CD14-positive monocyte (primary cell): ENCODE measurements around the gene PIM3. TPM values are rescaled to one million over a fixed set of nuclear protein-coding genes. Genes with fewer than 3 reads are reported as not detected.
A peak's percentile ranks its signal among the peaks of the same experiment; 100 is the strongest.

Source experiments
- DNase-seq, 3 donors: peaks; one replicate each; pipeline ENCODE4 v3.0.0-alpha.2; 2011 to 2022
- H2AFZ ChIP-seq: 2 replicates; pipeline ENCODE4 v1.6.0; 2012; ENCODE audit warnings: mild to moderate bottlenecking, low read depth, low read length, inconsistent platforms; ENCODE audit not compliant: insufficient read depth, poor library complexity, severe bottlenecking
- H3K27ac ChIP-seq, 2 donors: 1 replicate in 1 of 2; 2 replicates in 1 of 2; pipeline ENCODE4 v1.5.1; 2012 to 2013; ENCODE audit warnings: low read length in 2 of 2, control low read depth in 1 of 2, inconsistent platforms in 1 of 2, low read depth in 1 of 2, mild to moderate bottlenecking in 1 of 2
- H3K27me3 ChIP-seq, 2 donors: one replicate each; pipeline versions ENCODE4 v1.6.0 to v1.6.1; 2011 to 2013; ENCODE audit warnings: low read length in 2 of 2; ENCODE audit not compliant: control insufficient read depth in 2 of 2, insufficient read depth in 2 of 2
- H3K36me3 ChIP-seq, 2 donors: replicated peaks in 1 of 2; 1 replicate in 1 of 2; 2 replicates in 1 of 2; pipeline versions ENCODE4 v1.5.1 to v1.6.1; 2012 to 2013; ENCODE audit warnings: low read length in 2 of 2, control low read depth in 1 of 2, inconsistent platforms in 1 of 2, mild to moderate bottlenecking in 1 of 2; ENCODE audit not compliant: insufficient read depth in 2 of 2, control insufficient read depth in 1 of 2
- H3K4me1 ChIP-seq, 2 donors: 1 replicate in 1 of 2; 2 replicates in 1 of 2; pipeline versions ENCODE4 v1.5.1 to v1.6.1; 2012 to 2013; ENCODE audit warnings: low read length in 2 of 2, control low read depth in 1 of 2, inconsistent platforms in 1 of 2, mild to moderate bottlenecking in 1 of 2, moderate library complexity in 1 of 2; ENCODE audit not compliant: insufficient read depth in 2 of 2, control insufficient read depth in 1 of 2
- H3K4me2 ChIP-seq: replicated peaks from 2 replicates; pipeline ENCODE3; 2012; ENCODE audit warnings: low read length, moderate library complexity, mild to moderate bottlenecking; ENCODE audit not compliant: poor library complexity, severe bottlenecking; ENCODE audit errors: extremely low read depth
- H3K4me3 ChIP-seq, 3 experiments: fragments of 200-600 bp in 1 of 3; sonication (generic) in 1 of 3; replicated peaks in 1 of 3; 1 replicate in 2 of 3; 2 replicates in 1 of 3; pipeline ENCODE4 v1.5.1; 2011 to 2013; ENCODE audit warnings: low read length in 3 of 3, mild to moderate bottlenecking in 3 of 3, control low read depth in 2 of 3, low read depth in 2 of 3, inconsistent platforms in 1 of 3, moderate library complexity in 1 of 3
- H3K79me2 ChIP-seq: 2 replicates; pipeline ENCODE4 v1.6.0; 2012; ENCODE audit warnings: mild to moderate bottlenecking, control low read depth, inconsistent platforms, low read length, moderate library complexity; ENCODE audit not compliant: insufficient read depth
- H3K9ac ChIP-seq: 2 replicates; pipeline ENCODE4 v1.6.0; 2017; ENCODE audit warnings: low read length, mild to moderate bottlenecking; ENCODE audit not compliant: insufficient read depth, poor library complexity, severe bottlenecking
- H3K9me3 ChIP-seq, 2 donors: replicated peaks in 1 of 2; 1 replicate in 1 of 2; 2 replicates in 1 of 2; pipeline versions ENCODE4 v1.5.1 to v1.6.1; 2012 to 2013; ENCODE audit warnings: low read length in 2 of 2, control low read depth in 1 of 2; ENCODE audit not compliant: control insufficient read depth in 1 of 2, insufficient read depth in 1 of 2
- H4K20me1 ChIP-seq: 2 replicates; pipeline ENCODE4 v1.6.0; 2012; ENCODE audit warnings: mild to moderate bottlenecking, low read length, control low read depth, moderate library complexity; ENCODE audit not compliant: insufficient read depth
- H3K27ac Mint-ChIP-seq, 7 donors: one replicate each; pipeline ENCODE4 v1.8.0; 2020; ENCODE audit warnings: mild to moderate bottlenecking in 7 of 7, mixed read lengths in 7 of 7, moderate library complexity in 6 of 7, inconsistent platforms in 2 of 7
- H3K27me3 Mint-ChIP-seq, 3 donors: one replicate each; pipeline ENCODE4 v1.8.0; 2021 to 2022; ENCODE audit warnings: low read depth in 3 of 3, mild to moderate bottlenecking in 3 of 3, mixed read lengths in 3 of 3, moderate library complexity in 3 of 3, inconsistent platforms in 1 of 3
- H3K36me3 Mint-ChIP-seq, 2 donors: one replicate each; pipeline ENCODE4 v1.8.0; 2020; ENCODE audit warnings: mixed read lengths in 2 of 2, inconsistent platforms in 1 of 2, mild to moderate bottlenecking in 1 of 2
- H3K4me1 Mint-ChIP-seq: one replicate; pipeline ENCODE4 v1.8.0; 2020; ENCODE audit warnings: mild to moderate bottlenecking, mixed read lengths
- H3K4me3 Mint-ChIP-seq, 2 donors: one replicate each; pipeline ENCODE4 v1.8.0; 2020; ENCODE audit warnings: mild to moderate bottlenecking in 2 of 2, mixed read lengths in 2 of 2, moderate library complexity in 1 of 2
- H3K9me3 Mint-ChIP-seq, 7 donors: one replicate each; pipeline ENCODE4 v1.8.0; 2020 to 2022; ENCODE audit warnings: mixed read lengths in 7 of 7, mild to moderate bottlenecking in 6 of 7, moderate library complexity in 6 of 7, inconsistent platforms in 2 of 7
- WGBS: methylation state at CpG from one replicate; pipeline ENCODE4 v1.1.5; 2013; ENCODE audit warnings: missing lambda C conversion rate; ENCODE audit not compliant: insufficient coverage; 5-methylcytosine and 5-hydroxymethylcytosine counted together
- intact Hi-C, 2 donors: fragments of 100-400 bp; cut with micrococcal nuclease; formaldehyde crosslinking; loops; one replicate each; pipeline versions ENCODE4 v1.15.0 to v1.15.1; 2023
- polyA plus RNA-seq, 3 donors: library from polyadenylated mRNA; depleted of rRNA in 1 of 3; unstranded in 2 of 3; stranded (reverse) in 1 of 3; fragments of 300-500 nt in 2 of 3; fragments of >200 nt in 1 of 3; fragmentation: Illumina TruSeq in 2 of 3; gene quantifications; 1 replicate in 2 of 3; 2 replicates in 1 of 3; pipeline ENCODE4 v1.2.3, GENCODE V29; 2012 to 2021
- TF ChIP-seq, protein P1 (sequence below): fragments of 200-600 bp; IDR thresholded peaks from one replicate; pipeline ENCODE4 v1.8.0; 2022; ENCODE audit warnings: antibody characterized with exemption, mild to moderate bottlenecking

The PIM3 gene
- polyA plus RNA-seq, 3 donors = 38.8 to 135 (median 40.4) TPM

DNA sequence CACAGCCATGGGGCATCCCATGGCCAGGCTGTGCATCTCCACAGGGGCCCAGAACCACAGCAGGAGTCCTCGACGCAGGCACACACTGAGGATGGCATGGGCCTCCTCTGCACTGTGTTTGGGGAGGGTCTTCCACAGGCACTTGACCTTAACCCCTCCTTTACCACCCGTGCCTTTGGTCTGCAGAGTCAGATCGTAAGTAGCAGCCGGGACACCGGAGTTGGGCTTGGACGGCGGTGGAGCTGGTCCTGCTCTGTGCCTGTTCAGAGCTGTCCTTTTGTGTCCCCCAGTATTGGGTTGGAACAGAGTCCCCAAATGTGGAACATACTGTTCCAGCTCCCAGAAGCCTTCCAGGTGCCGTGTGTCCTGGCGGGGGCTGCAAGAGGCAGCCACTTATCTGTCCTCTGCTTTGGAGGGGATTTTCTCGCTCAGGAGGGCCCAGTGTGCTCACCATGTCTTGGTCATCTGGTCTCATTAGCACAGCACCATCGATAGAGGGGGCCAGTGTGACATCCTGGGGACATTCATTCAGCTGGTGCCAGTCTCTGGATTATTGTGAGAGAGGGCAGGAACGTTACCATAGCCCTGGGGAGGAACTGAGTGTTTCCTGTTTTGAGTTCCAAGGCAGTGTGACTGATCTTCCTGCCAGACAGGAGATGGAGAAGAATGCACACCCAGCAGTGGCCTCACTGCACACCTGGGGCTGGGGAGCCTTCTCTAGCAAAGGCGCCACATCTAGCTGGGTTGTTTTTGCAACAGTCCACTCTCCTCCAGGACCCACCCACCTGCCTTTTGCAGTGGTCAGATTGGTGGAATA, 29.8 kb upstream of the PIM3 start:
- Histone ChIP-seq H4K20me1 (peaks cover 5% of the 10 kb centered on the region), H3K27ac (peak overlapping the region; percentile 45 to 62), H3K4me1 (peaks cover 47 to 59% of the 10 kb centered on the region in 2 donors), H3K79me2 (peaks cover 6% of the 10 kb centered on the region), H3K4me3 (peak overlapping the region in 1 of 3 experiments; percentile 18), H3K9ac (no peak overlapping the region), H2AFZ (no peak overlapping the region), H3K36me3 (no peaks in the 10 kb centered on the region), H3K27me3 (peaks cover 0 to 3% of the 10 kb centered on the region in 2 donors), H3K9me3 (no peaks in the 10 kb centered on the region), H3K4me2 (peak overlapping the region; percentile 43)
- DNase-seq = peak; percentile 91 to 96 (median 95)
- Mint-ChIP-seq H3K4me3 (peak overlapping the region; percentile 35 to 49), H3K9me3 (no peaks in the 10 kb centered on the region), H3K27me3 (peaks cover 1 to 10% (median 2%) of the 10 kb centered on the region in 3 donors), H3K36me3 (peaks cover 8 to 16% of the 10 kb centered on the region in 2 donors), H3K27ac (peak overlapping the region; percentile 79 to 91 (median 89)), H3K4me1 (peaks cover 37% of the 10 kb centered on the region)
- WGBS = 26% methylated on average over 11 of the region's 14 CpGs
- intact Hi-C loops = loop anchor here (2.0 to 10.0 kb wide), 3 partner anchors 62 to 604 kb away; partner anchors contain the start of gene TYMP (in 1 of the 2)
- TF ChIP-seq, protein P1, sequence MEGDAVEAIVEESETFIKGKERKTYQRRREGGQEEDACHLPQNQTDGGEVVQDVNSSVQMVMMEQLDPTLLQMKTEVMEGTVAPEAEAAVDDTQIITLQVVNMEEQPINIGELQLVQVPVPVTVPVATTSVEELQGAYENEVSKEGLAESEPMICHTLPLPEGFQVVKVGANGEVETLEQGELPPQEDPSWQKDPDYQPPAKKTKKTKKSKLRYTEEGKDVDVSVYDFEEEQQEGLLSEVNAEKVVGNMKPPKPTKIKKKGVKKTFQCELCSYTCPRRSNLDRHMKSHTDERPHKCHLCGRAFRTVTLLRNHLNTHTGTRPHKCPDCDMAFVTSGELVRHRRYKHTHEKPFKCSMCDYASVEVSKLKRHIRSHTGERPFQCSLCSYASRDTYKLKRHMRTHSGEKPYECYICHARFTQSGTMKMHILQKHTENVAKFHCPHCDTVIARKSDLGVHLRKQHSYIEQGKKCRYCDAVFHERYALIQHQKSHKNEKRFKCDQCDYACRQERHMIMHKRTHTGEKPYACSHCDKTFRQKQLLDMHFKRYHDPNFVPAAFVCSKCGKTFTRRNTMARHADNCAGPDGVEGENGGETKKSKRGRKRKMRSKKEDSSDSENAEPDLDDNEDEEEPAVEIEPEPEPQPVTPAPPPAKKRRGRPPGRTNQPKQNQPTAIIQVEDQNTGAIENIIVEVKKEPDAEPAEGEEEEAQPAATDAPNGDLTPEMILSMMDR = peak; percentile 89

DNA sequence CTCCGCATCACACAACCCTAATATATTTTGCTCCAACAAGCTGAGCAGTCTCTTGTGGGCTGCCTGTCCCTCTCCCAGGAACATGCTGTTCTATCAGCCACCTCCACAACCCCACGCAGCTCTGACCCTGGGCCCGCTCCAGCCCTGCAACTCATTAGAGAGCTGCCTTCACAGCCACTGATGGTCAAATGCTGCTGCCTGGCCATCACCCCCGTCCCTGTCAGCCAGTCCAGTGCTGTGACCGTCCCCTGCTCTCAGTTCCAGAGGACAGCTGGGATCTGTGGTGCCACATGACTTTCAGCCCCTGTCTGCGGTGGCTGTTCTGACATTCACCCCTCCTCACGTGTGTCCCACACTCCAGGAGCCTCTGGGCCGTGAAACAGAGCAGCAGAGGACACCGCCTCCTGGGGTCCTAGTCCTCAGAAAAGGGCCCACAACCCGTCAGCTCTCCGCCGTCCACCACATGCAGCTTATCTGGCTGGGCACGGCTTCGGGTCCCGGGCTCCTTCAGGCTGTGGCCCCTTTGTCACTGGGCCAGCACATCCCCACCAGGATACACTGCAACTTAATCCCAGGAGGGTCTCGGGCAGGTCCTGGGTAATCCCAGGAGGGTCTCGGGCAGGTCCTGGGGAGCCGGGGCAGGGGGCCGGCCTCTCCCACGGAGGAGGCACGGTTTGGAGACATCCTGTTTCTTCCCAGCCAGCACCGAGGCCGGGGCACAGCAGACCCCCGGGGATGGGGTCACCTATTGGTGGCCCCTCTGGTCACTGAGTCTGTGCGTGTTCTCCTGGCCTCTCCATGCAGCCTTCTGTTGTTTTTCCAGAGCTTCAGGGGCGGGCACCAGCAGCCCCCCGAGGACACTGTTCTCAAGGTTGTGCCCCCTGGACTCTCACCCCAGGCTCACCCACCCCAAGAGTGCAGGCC, 27.1 kb upstream of the PIM3 start:
- intact Hi-C loops = loop anchor here (2.0 to 10.0 kb wide), 2 partner anchors 37 to 601 kb away; partner anchors contain the start of gene TYMP (in 1 of the 2)
- Histone ChIP-seq H3K9me3 (no peaks in the 10 kb centered on the region), H3K27ac (peak overlapping the region; percentile 82 to 99), H3K4me1 (peaks cover 55 to 67% of the 10 kb centered on the region in 2 donors), H2AFZ (no peak overlapping the region), H3K9ac (peak overlapping the region; percentile 99), H3K27me3 (peaks cover 0 to 3% of the 10 kb centered on the region in 2 donors), H3K36me3 (no peaks in the 10 kb centered on the region), H3K4me2 (peak overlapping the region; percentile 78), H3K4me3 (peak overlapping the region in 1 of 3 experiments; percentile 76), H3K79me2 (peaks cover 6% of the 10 kb centered on the region), H4K20me1 (peaks cover 5% of the 10 kb centered on the region)
- 89% methylated on average over 26 of the region's 27 CpGs for WGBS
- peak overlapping the region in 1 of 2 donors; percentile 71 for H3K4me3 Mint-ChIP-seq
- no peaks in the 10 kb centered on the region for H3K9me3 Mint-ChIP-seq
- peak overlapping the region; percentile 74 to 92 (median 82) for H3K27ac Mint-ChIP-seq
- TF ChIP-seq, protein P1 = no peak
- no peak for DNase-seq
- H3K27me3 Mint-ChIP-seq = peaks cover 0 to 8% (median 0%) of the 10 kb centered on the region in 3 donors
- peaks cover 39% of the 10 kb centered on the region for H3K4me1 Mint-ChIP-seq
- peaks cover 2 to 5% of the 10 kb centered on the region in 2 donors for H3K36me3 Mint-ChIP-seq
